Sciatic nerve (tissue), 2 donors: ENCODE data around the gene SLC24A3. TPM values are rescaled to one million over a fixed set of nuclear protein-coding genes. Genes with fewer than 3 reads are reported as not detected.

Experiments
- ATAC-seq: fragments of 200-7000 bp; cut with Tn5 transposase; one replicate; pipeline ENCODE4 v1.9.1; 2020; ENCODE audit warnings: mild to moderate bottlenecking, moderate library complexity
- DNase-seq: peaks from one replicate; pipeline ENCODE4 v3.0.0-alpha.2; 2020; ENCODE audit warnings: low spot score
- intact Hi-C: fragments of 100-400 bp; cut with DNase I; formaldehyde crosslinking; loops from one replicate; pipeline ENCODE4 v1.14.2; 2022
- total RNA-seq: library from RNA; stranded (reverse); fragmentation: NEBNext Ultra II Directional; extraction: Animal tissue kit (Norgen Biotek cat#: 25700); gene quantifications from one replicate; pipeline ENCODE4 v1.2.1, GENCODE V29; 2021
- donor health status: DM: no; HTN: no; CAD: no.
- donor health status: DM: no; HTN: no; CAD: no.

The SLC24A3 gene
- total RNA-seq, 1 donor from 2014 or later = 2.0 TPM

DNA sequence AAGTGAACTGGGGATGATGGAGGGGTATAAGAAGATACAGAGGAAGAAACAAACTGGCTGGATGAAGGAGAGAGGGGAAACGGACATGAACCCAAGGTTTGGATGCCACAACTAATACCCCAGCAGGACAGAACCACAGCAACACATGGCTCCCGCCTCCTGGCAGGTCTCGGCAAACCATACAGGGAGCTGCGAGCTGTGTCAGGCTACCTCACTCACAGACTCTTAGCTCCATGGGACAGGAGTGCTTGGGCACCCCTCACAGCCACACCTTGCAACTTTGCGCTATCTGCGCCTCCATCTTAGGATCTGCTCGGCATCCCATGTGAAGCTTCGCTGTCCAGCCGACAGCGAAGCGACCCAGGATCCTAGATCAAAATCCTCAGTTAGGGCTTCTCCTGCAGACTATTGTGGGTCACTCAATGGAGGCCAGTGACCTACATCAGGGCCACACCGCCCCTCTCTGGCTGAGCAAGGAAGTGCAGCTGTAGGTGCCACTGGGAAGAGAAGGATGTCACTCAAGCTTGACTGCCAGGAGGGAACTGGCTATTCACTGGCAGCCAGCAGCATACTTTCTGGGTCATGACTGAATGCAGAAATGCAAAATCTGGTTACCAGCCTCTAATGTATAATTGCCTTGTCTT lies 371.2 kb downstream of the SLC24A3 start:
- DNase-seq (peak; percentile 83), ATAC-seq (peak; percentile 85)
- intact Hi-C loops = no loop called here

DNA sequence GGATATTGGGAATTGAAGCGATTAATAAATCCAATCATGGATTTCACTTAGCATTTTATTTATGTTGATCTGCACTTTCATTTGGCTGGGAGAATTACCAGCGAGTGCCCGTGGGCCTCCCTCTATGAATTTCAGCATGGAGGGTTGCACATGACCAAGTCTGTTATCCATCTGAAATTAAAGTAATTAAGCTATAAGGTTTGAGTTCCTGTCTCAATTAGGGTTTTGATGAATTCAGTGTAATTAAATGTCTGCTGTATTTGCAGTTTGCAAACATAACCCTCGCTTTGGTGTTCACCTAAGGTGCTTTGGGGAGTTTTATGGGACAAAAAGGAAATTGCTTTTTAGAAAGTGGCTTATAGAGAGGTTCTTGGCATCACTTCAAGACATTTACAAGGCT lies 375.8 kb downstream of the SLC24A3 start:
- intact Hi-C loops = no loop called here
- no peak for ATAC-seq
- DNase-seq = no peak

DNA sequence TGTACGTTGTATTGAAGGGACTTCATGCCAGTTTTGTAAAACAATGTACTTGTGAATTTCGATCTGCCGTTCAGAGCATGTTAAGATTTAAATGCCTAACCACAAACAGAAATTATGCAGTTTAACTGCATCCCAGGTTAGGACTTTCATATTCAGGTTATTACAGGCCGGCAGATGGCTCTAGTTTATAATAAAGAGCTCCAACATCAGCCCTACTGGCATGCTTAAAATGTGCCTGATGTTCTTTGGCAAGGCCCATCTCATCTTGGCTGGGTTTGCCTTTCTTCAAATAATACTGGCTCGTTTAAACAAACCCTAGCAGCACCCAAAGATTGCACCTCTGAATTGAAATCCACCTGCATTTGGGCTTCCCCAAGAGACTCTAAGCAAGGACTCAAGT lies 376.3 kb downstream of the SLC24A3 start:
- DNase-seq = no peak
- peak; percentile 75 for ATAC-seq
- intact Hi-C loops = no loop called here

DNA sequence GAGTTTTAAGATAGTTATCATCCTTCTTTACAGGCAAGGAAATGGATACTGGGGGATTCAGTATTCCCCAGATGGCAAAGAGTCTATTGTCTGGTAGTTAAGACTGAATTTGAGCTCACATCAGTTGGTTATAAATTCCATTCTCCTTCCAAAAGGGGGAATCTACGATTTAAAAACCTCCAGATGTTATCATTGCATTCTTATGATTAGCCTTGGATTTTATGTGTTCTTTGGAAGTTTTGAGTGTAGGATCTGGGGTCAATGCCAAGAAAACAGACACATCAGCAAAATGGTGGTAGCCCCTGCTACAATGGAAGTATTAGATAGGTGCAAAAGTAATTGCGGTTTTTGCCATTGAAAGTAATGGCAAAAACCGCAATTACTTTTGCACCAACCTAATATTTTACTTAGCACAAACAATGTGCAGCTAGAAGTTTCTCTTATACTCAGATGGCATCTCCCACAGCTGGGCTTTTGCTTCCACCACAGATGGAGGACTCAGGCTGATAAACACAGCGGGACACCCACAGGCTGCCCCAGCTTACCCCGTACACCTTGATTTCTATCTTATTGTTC lies 377.4 kb downstream of the SLC24A3 start:
- intact Hi-C loops = no loop called here
- ATAC-seq (no peak), DNase-seq (no peak)

DNA sequence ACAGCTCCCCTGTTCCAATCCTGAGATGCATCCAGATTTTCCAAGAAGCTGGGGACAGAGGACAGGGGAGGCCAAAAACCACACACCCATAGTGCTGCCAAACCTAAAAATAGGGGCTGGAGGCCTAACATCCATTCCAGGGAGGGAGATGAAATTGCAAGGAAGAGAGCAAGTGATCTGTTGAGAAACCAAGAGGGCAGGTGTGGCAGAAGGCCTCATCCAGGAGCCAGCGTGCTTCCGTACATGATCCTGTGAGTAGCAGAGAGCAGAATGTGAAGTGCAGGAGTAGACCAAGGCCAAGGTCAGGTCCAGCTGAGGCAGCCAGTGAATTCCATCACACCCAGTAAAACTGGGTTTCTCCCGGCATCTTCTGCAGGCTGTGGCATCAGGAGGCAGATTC lies 377.9 kb downstream of the SLC24A3 start:
- ATAC-seq (no peak), DNase-seq (no peak)
- intact Hi-C loops = no loop called here

DNA sequence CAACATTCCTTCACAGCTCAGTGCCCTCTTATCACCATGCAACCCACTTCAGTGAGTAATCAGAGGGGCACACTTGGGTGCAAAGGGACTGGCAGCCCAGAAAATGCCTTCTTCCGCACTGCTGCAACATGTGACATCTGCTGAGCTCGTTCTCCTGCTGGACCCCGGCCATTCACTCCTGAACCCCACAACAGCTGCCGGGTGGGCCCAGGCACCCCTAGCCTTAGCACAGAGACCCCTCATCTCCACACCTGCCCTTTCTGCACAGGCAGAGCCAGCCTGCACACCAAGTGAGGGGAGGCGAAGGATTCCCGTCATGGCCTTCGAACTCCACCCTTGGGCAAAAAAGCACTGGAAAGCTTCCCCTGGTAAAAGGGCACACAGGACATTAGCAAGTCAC lies 381.3 kb downstream of the SLC24A3 start:
- no peak for DNase-seq
- intact Hi-C loops = no loop called here
- no peak for ATAC-seq

DNA sequence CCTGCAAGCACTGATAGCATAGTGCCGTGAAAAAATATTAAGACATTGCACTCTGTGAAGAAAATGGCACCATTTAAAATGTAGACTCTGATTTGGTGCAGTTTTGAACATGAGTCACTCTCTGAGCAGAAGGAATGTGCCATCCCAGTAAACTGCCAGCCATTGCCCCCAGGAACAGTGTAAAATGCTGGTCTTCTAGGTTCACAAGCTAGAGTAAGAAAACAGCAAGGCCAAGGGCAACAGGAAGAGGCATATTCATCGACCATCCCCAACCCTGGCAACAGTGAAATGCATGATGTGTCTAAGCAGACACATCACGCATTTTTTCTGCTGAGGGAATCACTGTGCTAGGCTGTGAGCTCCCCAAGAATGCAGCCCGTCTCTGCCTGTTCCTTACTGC lies 382.5 kb downstream of the SLC24A3 start:
- no peak for DNase-seq
- ATAC-seq = no peak
- intact Hi-C loops = no loop called here

DNA sequence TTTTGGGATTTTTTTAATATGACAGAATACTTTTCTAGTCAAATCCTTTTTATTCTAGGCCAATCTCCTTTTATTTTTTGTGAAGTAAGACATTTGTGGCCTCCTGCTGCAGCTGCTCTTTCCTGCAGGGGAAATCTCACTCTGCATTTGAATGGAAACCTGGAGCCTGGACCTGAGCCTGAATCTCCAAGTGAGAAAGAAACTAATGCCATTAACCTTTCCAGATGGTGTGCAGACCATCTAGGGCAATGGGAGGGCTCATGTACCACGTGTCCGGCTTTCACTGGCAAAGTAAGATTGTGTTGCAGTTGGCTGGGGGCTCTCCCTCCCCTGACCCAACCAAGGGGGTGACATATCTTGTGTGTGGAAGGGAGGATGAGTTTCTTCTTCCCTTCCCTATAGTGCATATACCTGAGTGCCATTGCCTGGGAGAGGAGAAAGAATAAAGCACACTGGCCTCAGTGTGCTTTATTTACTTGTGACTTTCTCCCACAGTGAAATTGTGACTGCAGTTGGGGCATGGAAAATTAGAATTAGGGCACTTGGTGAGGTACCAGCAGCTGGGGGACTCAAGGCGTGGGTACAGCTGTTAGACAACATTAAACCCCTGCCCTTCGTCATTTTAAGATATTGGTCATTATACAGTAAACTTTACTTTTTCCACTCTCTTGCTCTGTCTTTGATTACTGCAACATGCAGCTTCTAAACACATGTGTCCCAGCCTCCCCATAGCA lies 385.8 kb downstream of the SLC24A3 start:
- intact Hi-C loops = no loop called here
- no peak for DNase-seq
- no peak for ATAC-seq

DNA sequence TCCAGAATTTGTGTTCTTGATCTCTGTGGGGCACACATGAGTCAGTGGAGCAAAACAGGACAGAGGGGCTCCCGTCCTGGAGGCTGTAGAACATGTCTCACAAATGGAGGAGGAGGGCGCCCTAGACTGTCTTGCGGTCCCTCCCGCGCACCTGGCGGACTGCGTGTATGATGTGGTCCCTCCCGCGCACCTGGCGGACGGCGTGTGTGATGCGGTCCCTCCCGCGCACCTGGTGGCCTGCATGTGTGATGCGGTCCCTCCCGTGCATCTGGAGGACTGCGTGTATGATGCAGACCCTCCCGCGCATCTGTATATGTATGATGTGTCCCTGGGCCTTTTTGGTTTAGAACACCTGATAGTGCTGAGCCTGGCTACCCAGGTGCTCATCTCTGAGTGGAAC lies 386.8 kb downstream of the SLC24A3 start:
- ATAC-seq (no peak), DNase-seq (no peak)
- intact Hi-C loops = no loop called here

DNA sequence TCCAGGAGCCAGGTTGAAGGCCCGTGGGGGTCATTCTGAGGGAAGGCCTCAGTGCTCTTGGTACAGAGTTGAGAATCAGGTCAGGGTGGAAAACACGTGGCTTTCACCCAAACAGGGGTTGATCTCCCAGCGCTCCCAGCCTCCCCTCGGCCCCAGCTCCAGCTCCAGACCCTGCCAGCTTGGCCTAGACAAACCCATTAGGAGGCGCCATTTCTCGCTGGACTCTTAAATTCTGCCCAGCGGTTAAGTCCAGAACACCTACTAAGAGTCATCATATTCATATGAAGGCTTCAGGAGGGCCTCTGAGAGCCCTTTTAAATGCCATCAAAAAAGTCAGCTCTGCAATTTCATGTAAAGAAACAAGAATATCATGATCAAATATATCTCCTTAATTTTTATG lies 387.6 kb downstream of the SLC24A3 start:
- DNase-seq = no peak
- intact Hi-C loops = no loop called here
- no peak for ATAC-seq

DNA sequence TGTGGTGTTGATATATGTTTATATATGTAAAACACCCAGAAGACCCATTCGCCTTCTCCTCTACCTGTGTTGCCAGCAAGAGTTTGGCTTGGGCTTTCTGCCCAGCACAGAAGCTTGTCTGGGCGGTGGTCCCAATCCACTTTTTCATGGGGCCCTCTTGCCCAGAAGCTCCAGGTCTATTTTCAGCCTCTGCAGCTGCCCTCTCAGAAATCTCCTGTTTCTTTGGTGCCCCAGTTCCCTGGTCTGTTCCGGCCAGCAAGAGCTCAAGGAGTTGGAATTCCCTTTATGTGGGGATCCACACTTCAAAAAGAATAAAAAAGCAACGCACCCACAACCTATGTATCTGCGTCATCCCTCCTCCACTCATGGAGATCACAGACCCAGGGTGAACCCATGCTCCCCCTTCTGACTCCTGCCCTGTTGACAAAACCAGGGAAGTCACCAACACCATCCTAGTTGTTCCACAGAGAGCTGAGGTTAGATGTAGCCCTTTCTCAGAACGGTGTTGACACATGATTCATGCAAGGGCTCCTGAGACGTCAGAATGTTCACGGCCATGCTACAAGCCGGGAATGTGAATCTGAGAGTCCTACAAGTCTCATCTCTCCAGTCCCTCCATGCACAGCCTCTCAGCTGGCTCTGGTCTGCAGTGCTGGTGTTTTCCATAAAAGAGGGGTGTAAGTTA lies 388.8 kb downstream of the SLC24A3 start:
- intact Hi-C loops = no loop called here
- no peak for DNase-seq
- ATAC-seq = no peak

DNA sequence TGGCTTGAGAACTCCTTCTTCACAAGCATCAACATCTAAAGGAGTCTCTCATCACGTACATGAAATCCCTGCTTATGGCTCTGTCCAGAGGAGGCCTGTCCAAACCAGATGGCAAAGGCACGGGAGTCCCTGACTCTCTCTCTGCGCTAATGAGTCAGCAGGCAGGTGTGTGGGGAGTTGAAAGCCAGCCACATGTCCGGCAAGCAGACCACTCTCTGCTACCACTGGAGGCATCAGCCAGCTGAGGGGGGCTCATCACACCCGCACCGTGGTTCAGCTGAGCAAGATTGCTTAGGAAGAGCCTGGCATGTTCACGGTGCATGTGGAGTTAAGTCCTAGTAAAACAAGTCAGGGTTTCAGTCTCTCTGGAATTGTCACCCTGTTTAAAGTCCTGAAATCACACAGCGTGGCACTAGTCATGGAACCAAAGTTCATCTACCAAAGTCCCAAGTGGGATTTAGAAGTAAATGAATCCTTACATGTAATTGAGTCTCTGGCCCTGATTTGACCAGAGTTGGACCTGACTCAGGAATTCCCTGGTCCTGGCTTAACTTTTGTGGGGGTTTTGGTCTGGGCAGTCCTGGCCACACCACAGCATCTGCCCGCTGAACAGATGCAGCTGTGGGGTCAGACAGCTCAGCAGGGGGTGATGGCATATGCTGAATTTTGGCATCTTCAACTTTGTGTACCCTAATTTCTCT lies 390.4 kb downstream of the SLC24A3 start:
- ATAC-seq (no peak), DNase-seq (no peak)
- intact Hi-C loops = no loop called here

DNA sequence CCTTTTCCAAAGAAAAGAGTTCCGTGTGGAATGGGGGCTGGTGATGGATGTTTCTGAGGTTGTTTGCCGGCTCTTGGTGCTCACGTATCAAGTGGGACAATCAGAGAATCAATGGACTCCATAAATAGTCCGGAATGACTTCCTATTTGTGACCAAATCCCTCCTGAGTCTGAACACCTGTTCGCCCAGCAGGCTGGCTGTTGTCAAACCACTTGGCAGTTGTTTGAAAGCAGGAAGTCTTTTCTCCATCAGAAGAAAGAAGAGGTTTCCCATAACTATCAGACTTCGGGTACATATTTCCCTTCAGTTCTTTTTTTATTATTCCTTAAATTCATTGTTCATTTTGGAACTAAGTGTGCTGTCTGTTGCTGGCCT lies 390.9 kb downstream of the SLC24A3 start:
- intact Hi-C loops = no loop called here

DNA sequence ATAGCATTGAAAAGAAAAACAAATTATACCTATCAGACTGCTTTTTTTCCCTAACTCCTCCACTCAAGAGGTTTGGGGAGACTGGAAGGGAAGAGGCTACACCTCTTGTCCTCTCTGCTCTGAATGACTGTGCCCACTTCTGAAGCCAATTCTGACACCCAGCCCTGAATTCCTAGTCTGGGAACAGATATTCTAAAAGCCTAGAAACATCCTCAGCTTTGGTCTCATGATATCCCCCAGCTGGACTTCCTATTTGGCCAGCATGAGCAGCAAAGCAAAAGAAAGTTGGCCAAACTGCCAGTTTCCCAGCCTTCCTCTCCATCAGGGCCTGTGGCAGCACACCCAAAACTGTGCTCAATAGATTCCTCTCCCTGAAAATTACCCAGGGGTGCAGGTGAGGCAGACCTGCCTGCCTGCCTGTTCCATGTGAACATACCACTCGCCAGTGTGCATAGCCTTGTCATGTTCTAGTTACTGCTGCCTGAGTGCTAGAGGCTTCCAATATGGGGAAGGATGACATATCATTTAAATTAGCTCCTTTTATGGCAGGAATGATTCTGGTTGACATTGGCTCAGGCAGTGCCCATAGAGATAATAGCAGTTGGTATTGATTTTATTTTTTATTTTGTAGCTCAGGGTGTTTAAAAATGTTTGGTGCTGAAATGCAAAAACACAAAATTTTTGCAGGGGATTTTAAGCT lies 393.5 kb downstream of the SLC24A3 start:
- no peak for ATAC-seq
- no peak for DNase-seq
- intact Hi-C loops = no loop called here

More for the DNA sequence above, 390.9 kb downstream of the SLC24A3 start:
- ATAC-seq (no peak), DNase-seq (no peak)

DNA sequence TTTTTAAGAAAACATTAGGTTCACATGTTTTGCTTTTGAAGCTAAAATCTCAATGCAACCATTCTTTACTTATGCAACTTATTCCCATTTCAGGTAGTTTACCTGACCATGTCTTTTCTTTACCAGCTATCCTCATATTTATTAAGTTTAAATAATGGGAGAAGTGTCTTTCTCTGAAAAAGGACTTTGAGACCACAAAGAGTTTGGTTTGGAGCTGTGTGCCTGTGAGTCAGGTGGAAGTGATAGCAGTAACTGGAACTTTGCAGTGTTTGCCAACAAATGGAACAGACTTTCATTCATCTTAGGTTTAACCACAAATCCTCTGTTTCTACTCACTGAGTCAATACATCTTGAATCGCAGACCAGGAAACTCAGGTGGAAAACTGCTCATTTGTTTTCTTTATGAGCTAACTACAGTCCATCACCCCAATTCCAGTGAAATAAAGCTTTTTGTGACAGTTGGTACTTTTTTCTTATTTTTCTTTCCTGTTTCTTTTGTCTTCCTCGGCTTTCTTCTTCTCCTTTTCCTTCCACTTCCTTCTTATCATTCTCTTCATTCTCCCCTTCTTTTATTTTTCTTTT lies 397.3 kb downstream of the SLC24A3 start:
- ATAC-seq (no peak), DNase-seq (no peak)
- intact Hi-C loops = no loop called here

DNA sequence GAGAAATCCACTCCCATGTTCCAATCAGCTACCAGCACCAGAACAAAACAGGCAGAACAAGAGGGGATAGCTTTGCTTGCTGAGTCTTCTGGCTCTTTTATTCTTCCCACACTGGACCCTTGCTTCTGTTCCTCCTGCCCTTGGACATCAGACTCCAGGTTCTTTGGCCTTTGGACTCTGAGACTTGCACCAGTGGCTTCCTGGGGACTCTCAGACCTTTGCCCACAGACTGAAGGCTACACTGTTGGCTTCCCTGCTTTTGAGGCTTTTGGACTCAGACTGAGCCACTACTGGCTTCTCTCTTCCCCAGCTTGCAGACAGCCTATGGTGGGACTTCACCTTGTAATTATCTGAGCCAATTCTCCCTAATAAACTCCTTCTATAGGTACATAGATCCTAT lies 403.2 kb downstream of the SLC24A3 start:
- DNase-seq (no peak), ATAC-seq (no peak)

DNA sequence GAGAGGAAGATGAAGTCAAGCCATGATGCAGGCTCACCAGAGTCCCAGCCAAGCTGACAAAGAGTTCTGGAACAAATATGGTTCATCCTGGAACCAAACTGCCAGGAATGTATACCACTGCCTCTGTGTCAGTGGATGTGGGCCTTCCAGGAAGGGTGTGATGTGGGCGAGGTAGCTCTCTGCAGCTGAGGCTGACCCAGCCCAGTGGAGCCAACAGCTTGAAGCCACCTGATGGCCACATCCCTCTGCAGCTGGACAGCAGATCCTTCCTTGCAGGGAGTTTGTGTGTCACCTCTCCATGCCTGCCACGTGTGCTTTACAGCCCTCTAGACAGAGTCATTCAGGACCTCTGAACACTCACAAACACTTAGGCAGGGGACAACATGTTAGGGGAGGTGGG lies 403.6 kb downstream of the SLC24A3 start:
- DNase-seq (no peak), ATAC-seq (no peak)
- intact Hi-C loops = no loop called here

More for the DNA sequence above, 403.2 kb downstream of the SLC24A3 start:
- intact Hi-C loops = no loop called here

DNA sequence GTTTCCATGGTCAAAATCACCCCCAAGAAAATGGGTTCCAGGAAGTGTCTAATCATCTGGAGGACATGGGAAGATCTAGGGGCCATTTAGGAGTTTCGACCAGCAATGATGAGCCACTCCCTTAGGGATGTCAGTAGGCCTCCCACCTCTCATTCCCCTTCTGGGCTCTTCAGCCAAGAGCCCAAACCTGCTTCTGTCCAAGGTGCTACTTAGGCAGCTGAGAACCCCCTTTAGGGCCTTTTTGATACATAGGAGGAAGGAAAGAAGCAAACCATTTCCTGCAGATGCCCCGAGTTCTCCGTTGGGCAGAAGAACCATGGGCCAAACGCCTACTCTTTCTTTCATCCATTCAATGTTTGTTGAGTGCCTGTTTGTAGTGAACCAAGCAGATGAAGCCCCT lies 404.2 kb downstream of the SLC24A3 start:
- no peak for DNase-seq
- ATAC-seq = no peak
- intact Hi-C loops = no loop called here

DNA sequence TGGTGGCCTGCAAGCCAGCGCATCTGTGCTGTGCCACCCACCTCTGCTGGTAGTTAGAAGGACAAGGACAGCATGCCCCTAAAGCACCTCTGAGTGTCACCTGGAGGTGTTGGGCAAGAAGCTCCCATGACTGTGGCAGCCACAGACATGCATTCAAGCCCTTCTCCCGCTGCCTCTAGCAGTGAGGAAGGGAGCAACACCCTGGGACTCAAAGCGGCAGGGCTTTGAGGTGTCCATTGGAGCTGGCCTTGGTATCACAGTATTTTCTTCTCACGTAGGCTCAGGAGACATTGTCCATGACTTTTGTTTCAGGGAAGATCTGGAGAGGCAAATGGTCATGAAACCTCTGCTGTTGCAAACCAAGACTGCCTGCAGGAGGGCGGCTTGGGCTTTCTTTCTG lies 404.8 kb downstream of the SLC24A3 start:
- no peak for ATAC-seq

More for the DNA sequence above, 404.8 kb downstream of the SLC24A3 start:
- no peak for DNase-seq
- intact Hi-C loops = no loop called here
